Spleen (tissue), 11 donors: ENCODE data around the gene GPR152. TPM values are rescaled to one million over a fixed set of nuclear protein-coding genes. Genes with fewer than 3 reads are reported as not detected.

Experiments
- DNase-seq: peaks from one replicate; pipeline ENCODE4 v3.0.0-alpha.2; 2020
- H3K27ac ChIP-seq, 8 donors: fragments of 200-600 bp; sonication (generic) in 7 of 8; 1 replicate in 4 of 8; 2 replicates in 4 of 8; pipeline versions ENCODE4 v1.5.0 to v1.8.0; 2016 to 2021; ENCODE audit warnings: inconsistent platforms in 4 of 8, mild to moderate bottlenecking in 4 of 8, moderate library complexity in 1 of 8
- H3K27me3 ChIP-seq, 7 donors: fragments of 200-600 bp; sonication (generic) in 6 of 7; replicated peaks in 1 of 7; 1 replicate in 4 of 7; 2 replicates in 3 of 7; pipeline versions ENCODE4 v1.5.0 to v1.8.0; 2016 to 2021; ENCODE audit warnings: inconsistent platforms in 3 of 7, mild to moderate bottlenecking in 1 of 7
- H3K36me3 ChIP-seq, 6 donors: fragments of 200-600 bp; sonication (generic) in 5 of 6; 1 replicate in 4 of 6; 2 replicates in 2 of 6; pipeline versions ENCODE4 v1.5.0 to v1.8.0; 2016 to 2021; ENCODE audit warnings: inconsistent platforms in 2 of 6
- H3K4me1 ChIP-seq, 6 donors: fragments of 200-600 bp; sonication (generic) in 5 of 6; 1 replicate in 3 of 6; 2 replicates in 3 of 6; pipeline versions ENCODE4 v1.5.0 to v1.8.0; 2016 to 2021; ENCODE audit warnings: inconsistent platforms in 3 of 6
- H3K4me3 ChIP-seq, 8 donors: fragments of 200-600 bp; sonication (generic) in 7 of 8; 1 replicate in 4 of 8; 2 replicates in 4 of 8; pipeline versions ENCODE4 v1.5.0 to v1.8.0; 2016 to 2021; ENCODE audit warnings: inconsistent platforms in 4 of 8, mild to moderate bottlenecking in 4 of 8, moderate library complexity in 2 of 8
- H3K9me3 ChIP-seq, 8 donors: fragments of 200-600 bp; sonication (generic) in 7 of 8; 1 replicate in 4 of 8; 2 replicates in 4 of 8; pipeline versions ENCODE4 v1.5.0 to v1.8.0; 2016 to 2021; ENCODE audit warnings: inconsistent platforms in 4 of 8
- CTCF ChIP-seq, 11 experiments: fragments of 200-600 bp in 7 of 11; fragments of 450-650 bp in 4 of 11; sonication (generic) in 4 of 11; IDR thresholded peaks in 8 of 11; conservative IDR thresholded peaks in 3 of 11; 1 replicate in 7 of 11; 2 replicates in 4 of 11; pipeline versions ENCODE4 v1.4.0 to v1.8.0; 2016 to 2021; ENCODE audit warnings: antibody characterized with exemption in 11 of 11, inconsistent platforms in 4 of 11, mild to moderate bottlenecking in 1 of 11
- POLR2A ChIP-seq, 3 donors: fragments of 450-650 bp; IDR thresholded peaks; one replicate each; pipeline ENCODE4 v1.5.1; 2017; ENCODE audit warnings: antibody characterized with exemption in 3 of 3, mild to moderate bottlenecking in 1 of 3
- POLR2AphosphoS5 ChIP-seq, 3 donors: sonication (generic); formaldehyde crosslinking; IDR thresholded peaks; one replicate each; pipeline ENCODE4 v1.5.1; 2017; ENCODE audit warnings: antibody characterized with exemption in 3 of 3
- WGBS, 5 donors: extraction: QIAGEN DNeasy Blood & Tissue Kit in 3 of 5; methylation state at CpG; one replicate each; pipeline versions ENCODE4 v1.1.5 to v1.1.7; 2013 to 2018; 5-methylcytosine and 5-hydroxymethylcytosine counted together
- intact Hi-C: fragments of 100-400 bp; cut with DNase I; formaldehyde crosslinking; loops from one replicate; pipeline ENCODE4 v1.15.0; 2023; ENCODE audit warnings: low total_unique reads
- polyA plus RNA-seq, 3 donors: library from polyadenylated mRNA; stranded (reverse); fragments of 200-250 nt; gene quantifications; one replicate each; pipeline ENCODE4 v1.2.1, GENCODE V29; 2013
- total RNA-seq, 7 donors: library from RNA; depleted of rRNA in 3 of 7; stranded (reverse); fragments of >200 nt in 3 of 7; fragmentation: NEBNext Ultra II Directional in 4 of 7; extraction: Animal tissue kit (Norgen Biotek cat#: 25700) in 4 of 7; gene quantifications; one replicate each; pipeline versions ENCODE4 v1.1.0 to v1.2.1, GENCODE V29; 2016 to 2021
- donor health status: healthy with polysubstance abuse.
- donor health status: DM: no; HTN: no; CAD: no; lungs with moderate emphysema.
- donor health status: DM: no; HTN: no; CAD: no.
- donor health status: Bipolar disorder and iron deficiency.
- donor health status: healthy.
- donor health status: DM: no; HTN: no; CAD: no.
- donor health status: DM: yes; HTN: yes; CAD: no.

GPR152 gene
- total and polyA plus RNA-seq, 10 donors: 0.10 TPM; not detected in 9

- Histone ChIP-seq H3K9me3 (no peaks in the 10 kb centered on the region), H3K4me3 (peak overlapping the region; percentile 23 to 82 (median 56)), H3K27ac (peak overlapping the region; percentile 89 to 98 (median 95)), H3K36me3 (peaks cover 0 to 11% (median 0%) of the 10 kb centered on the region in 6 donors), H3K27me3 (no peaks in the 10 kb centered on the region), H3K4me1 (peaks cover 27 to 94% (median 63%) of the 10 kb centered on the region in 6 donors)
- no peak for DNase-seq
- intact Hi-C loops: no loop called here
- TF ChIP-seq CTCF (IDR thresholded peaks at IDR 0.05 in 8 of 11, conservative IDR thresholded peaks at IDR 0.05 in 3 of 11) (no peak), POLR2AphosphoS5 (IDR thresholded peaks at IDR 0.05) (no peak), POLR2A (IDR thresholded peaks at IDR 0.05) (no peak)
- 46 to 64% (median 56%) methylated on average over 3 of the region's 3 CpGs for WGBS, 5 donors
These were observed 12.6 kb upstream of the GPR152 start for GRCh38 chr11:67465189-67465510.

GRCh38 chr11:67464411-67465188 is 12.1 kb upstream of the GPR152 start:
- H3K27me3 ChIP-seq: no peaks in the 10 kb centered on the region
- H3K9me3 ChIP-seq: no peaks in the 10 kb centered on the region
- peak overlapping the region; percentile 23 to 82 (median 56) for H3K4me3 ChIP-seq
- 5 to 16% (median 6%) methylated on average over 11 to 56 of the region's 56 CpGs for WGBS, 5 donors
- intact Hi-C loops: no loop called here
- H3K36me3 ChIP-seq: peaks cover 0 to 11% (median 0%) of the 10 kb centered on the region in 6 donors
- peak; percentile 99 for DNase-seq
- peak; percentile 87 to 92 (median 91) for TF ChIP-seq POLR2AphosphoS5 (IDR thresholded peaks at IDR 0.05)
- peak in 2 of 11 experiments; percentile 11 to 22 for TF ChIP-seq CTCF (IDR thresholded peaks at IDR 0.05 in 8 of 11, conservative IDR thresholded peaks at IDR 0.05 in 3 of 11)
- peak in 2 of 3 donors; percentile 7 to 65 for TF ChIP-seq POLR2A (IDR thresholded peaks at IDR 0.05)
- peaks cover 27 to 94% (median 57%) of the 10 kb centered on the region in 6 donors for H3K4me1 ChIP-seq
- peak overlapping the region; percentile 89 to 98 (median 95) for H3K27ac ChIP-seq

- peaks cover 27 to 97% (median 54%) of the 10 kb centered on the region in 6 donors for H3K4me1 ChIP-seq
- H3K27me3 ChIP-seq: no peaks in the 10 kb centered on the region
- 54 to 84% (median 68%) methylated on average over 13 to 20 of the region's 20 CpGs for WGBS, 5 donors
- H3K36me3 ChIP-seq: peaks cover 0 to 11% (median 0%) of the 10 kb centered on the region in 6 donors
- H3K27ac ChIP-seq: peak overlapping the region; percentile 89 to 98 (median 95)
- H3K9me3 ChIP-seq: no peaks in the 10 kb centered on the region
- DNase-seq: peak; percentile 92
- peak overlapping the region in 7 of 8 donors; percentile 41 to 82 (median 57) for H3K4me3 ChIP-seq
- TF ChIP-seq POLR2AphosphoS5 (IDR thresholded peaks at IDR 0.05): peak; percentile 44 to 83 (median 61)
- no peak for TF ChIP-seq CTCF (IDR thresholded peaks at IDR 0.05 in 8 of 11, conservative IDR thresholded peaks at IDR 0.05 in 3 of 11)
- TF ChIP-seq POLR2A (IDR thresholded peaks at IDR 0.05): no peak
- intact Hi-C loops: no loop called here
These were observed 11.3 kb upstream of the GPR152 start for GRCh38 chr11:67463680-67464410.

GRCh38 chr11:67463186-67463585 is 10.7 kb upstream of the GPR152 start:
- peaks cover 0 to 11% (median 0%) of the 10 kb centered on the region in 6 donors for H3K36me3 ChIP-seq
- no peak overlapping the region for H3K4me3 ChIP-seq
- intact Hi-C loops: no loop called here
- H3K27me3 ChIP-seq: no peaks in the 10 kb centered on the region
- peak overlapping the region; percentile 89 to 98 (median 95) for H3K27ac ChIP-seq
- DNase-seq: no peak
- TF ChIP-seq POLR2A (IDR thresholded peaks at IDR 0.05) (no peak), CTCF (IDR thresholded peaks at IDR 0.05 in 8 of 11, conservative IDR thresholded peaks at IDR 0.05 in 3 of 11) (no peak), POLR2AphosphoS5 (IDR thresholded peaks at IDR 0.05) (no peak)
- H3K4me1 ChIP-seq: peaks cover 24 to 97% (median 47%) of the 10 kb centered on the region in 6 donors
- WGBS, 5 donors: 87 to 95% (median 94%) methylated on average over 9 to 10 of the region's 10 CpGs
- no peaks in the 10 kb centered on the region for H3K9me3 ChIP-seq
